Middle frontal gyrus (tissue), 1 donor: ENCODE measurements around the gene FNDC10.
"Not testable (repeated sequence)": the region's sequence is repeated elsewhere in the genome, so short reads cannot be mapped to it uniquely, and the experiment has no call there.

ENCODE experiments used
- DNase-seq: peaks from one replicate; pipeline ENCODE4 v3.0.0-alpha.2; 2015; ENCODE audit warnings: low spot score; ENCODE audit errors: extremely low spot score

The FNDC10 gene

GRCh38 chr1:1567891-1568291, 32.0 kb downstream of the FNDC10 start:
- DNase-seq, result no peak

GRCh38 chr1:1567152-1567875, 32.6 kb downstream of the FNDC10 start:
- no peak for DNase-seq

GRCh38 chr1:1565340-1565739, 34.6 kb downstream of the FNDC10 start:
- DNase-seq, result no peak

GRCh38 chr1:1564268-1564667, 35.7 kb downstream of the FNDC10 start:
- DNase-seq, result no peak

GRCh38 chr1:1563688-1564087, 36.2 kb downstream of the FNDC10 start:
- DNase-seq, result no peak

GRCh38 chr1:1562556-1563195, 37.3 kb downstream of the FNDC10 start:
- no peak for DNase-seq

- DNase-seq, result no peak
Measured at GRCh38 chr1:1561801-1562470, 38.0 kb downstream of the FNDC10 start.

GRCh38 chr1:1560178-1560577, 39.8 kb downstream of the FNDC10 start:
- no peak for DNase-seq

GRCh38 chr1:1559066-1559465, 40.9 kb downstream of the FNDC10 start:
- DNase-seq, result no peak

GRCh38 chr1:1558591-1558990, 41.3 kb downstream of the FNDC10 start:
- no peak for DNase-seq

- DNase-seq, result not testable (repeated sequence)
Measured at GRCh38 chr1:1557688-1558087, 42.2 kb downstream of the FNDC10 start.

- not testable (repeated sequence) for DNase-seq
Measured at GRCh38 chr1:1556961-1557360, 43.0 kb downstream of the FNDC10 start.

- no peak for DNase-seq
Measured at GRCh38 chr1:1556505-1556904, 43.4 kb downstream of the FNDC10 start.

GRCh38 chr1:1554926-1555915, 44.7 kb downstream of the FNDC10 start:
- no peak for DNase-seq

GRCh38 chr1:1554550-1554925, 45.4 kb downstream of the FNDC10 start:
- no peak for DNase-seq

- DNase-seq, result no peak
Measured at GRCh38 chr1:1553821-1554494, 46.0 kb downstream of the FNDC10 start.

GRCh38 chr1:1552263-1552639, 47.7 kb downstream of the FNDC10 start:
- no peak for DNase-seq

GRCh38 chr1:1551524-1552262, 48.2 kb downstream of the FNDC10 start:
- DNase-seq, result no peak

- DNase-seq, result no peak
Measured at GRCh38 chr1:1550591-1551432, 49.1 kb downstream of the FNDC10 start.
